Esophagus squamous epithelium (tissue), 4 donors: Measurements from ENCODE around the gene ATG3.

ENCODE experiments used
- CTCF ChIP-seq, 6 experiments: fragments of 450-650 bp in 4 of 6; fragments of 200-600 bp in 2 of 6; sonication (generic) in 2 of 6; IDR thresholded peaks; one replicate each; pipeline ENCODE4 v1.5.1; 2016 to 2019; ENCODE audit warnings: antibody characterized with exemption in 6 of 6, mild to moderate bottlenecking in 4 of 6, moderate library complexity in 4 of 6
- POLR2A ChIP-seq, 4 donors: fragments of 450-650 bp; IDR thresholded peaks; one replicate each; pipeline ENCODE4 v1.6.1; 2017; ENCODE audit warnings: antibody characterized with exemption in 4 of 4, mild to moderate bottlenecking in 4 of 4, moderate library complexity in 3 of 4

- TF ChIP-seq CTCF (IDR thresholded peaks at IDR 0.05), result no peak
- TF ChIP-seq POLR2A (IDR thresholded peaks at IDR 0.05), result no peak
These were observed 37.0 kb upstream of the ATG3 start for GRCh38 chr3:112598731-112599130.
